Memory B cell (primary cell): ENCODE results near the gene RCOR2.

ENCODE experiments used
- ATAC-seq: fragments of 150-1000 bp; cut with Tn5 transposase; 2 replicates; pipeline ENCODE4 v1.10.0; 2021; ENCODE audit warnings: low read depth, mild to moderate bottlenecking, moderate library complexity
- DNase-seq, 2 donors: peaks; one replicate each; pipeline ENCODE4 v3.0.0; 2022; ENCODE audit warnings: low spot score in 2 of 2
- H3K27ac Mint-ChIP-seq: one replicate; pipeline ENCODE4 v1.8.0; 2022; ENCODE audit warnings: mild to moderate bottlenecking, moderate library complexity, mixed read lengths
- H3K27me3 Mint-ChIP-seq: one replicate; pipeline ENCODE4 v1.8.0; 2022; ENCODE audit warnings: mixed read lengths
- H3K36me3 Mint-ChIP-seq: one replicate; pipeline ENCODE4 v1.8.0; 2022; ENCODE audit warnings: mild to moderate bottlenecking, mixed read lengths
- H3K4me1 Mint-ChIP-seq: one replicate; pipeline ENCODE4 v1.8.0; 2022; ENCODE audit warnings: mixed read lengths
- H3K4me3 Mint-ChIP-seq: one replicate; pipeline ENCODE4 v1.8.0; 2022; ENCODE audit warnings: mild to moderate bottlenecking, moderate library complexity, mixed read lengths
- H3K9me3 Mint-ChIP-seq: one replicate; pipeline ENCODE4 v1.8.0; 2022; ENCODE audit warnings: mixed read lengths

Gene RCOR2

GRCh38 chr11:63917692-63918506 is 935 bp upstream of the RCOR2 start:
- H3K27ac Mint-ChIP-seq, result no peak overlapping the region
- H3K27me3 Mint-ChIP-seq, result peaks cover 3% of the 10 kb centered on the region
- no peaks in the 10 kb centered on the region for H3K9me3 Mint-ChIP-seq
- peak overlapping the region; percentile 87 for H3K4me3 Mint-ChIP-seq
- no peaks in the 10 kb centered on the region for H3K36me3 Mint-ChIP-seq
- peaks cover 11% of the 10 kb centered on the region for H3K4me1 Mint-ChIP-seq
- ATAC-seq (peak; percentile 35), DNase-seq (no peak)

GRCh38 chr11:63915961-63916836 is 765 bp downstream of the RCOR2 start:
- Mint-ChIP-seq H3K4me1 (peaks cover 11% of the 10 kb centered on the region), H3K27ac (no peak overlapping the region), H3K9me3 (no peaks in the 10 kb centered on the region), H3K27me3 (peaks cover 2% of the 10 kb centered on the region), H3K36me3 (no peaks in the 10 kb centered on the region), H3K4me3 (peak overlapping the region; percentile 88)
- DNase-seq (no peak), ATAC-seq (peak; percentile 27)

- DNase-seq (no peak), ATAC-seq (no peak)
- Mint-ChIP-seq H3K27me3 (peaks cover 2% of the 10 kb centered on the region), H3K9me3 (no peaks in the 10 kb centered on the region), H3K36me3 (peaks cover 4% of the 10 kb centered on the region), H3K4me3 (peak overlapping the region; percentile 56), H3K4me1 (peaks cover 11% of the 10 kb centered on the region), H3K27ac (no peak overlapping the region)
These were observed 1.9 kb downstream of the RCOR2 start for GRCh38 chr11:63914896-63915691.

GRCh38 chr11:63913866-63914830 is 2.8 kb downstream of the RCOR2 start:
- H3K4me1 Mint-ChIP-seq, result peaks cover 11% of the 10 kb centered on the region
- H3K4me3 Mint-ChIP-seq, result no peak overlapping the region
- H3K9me3 Mint-ChIP-seq, result no peaks in the 10 kb centered on the region
- H3K27ac Mint-ChIP-seq, result no peak overlapping the region
- H3K27me3 Mint-ChIP-seq, result peaks cover 2% of the 10 kb centered on the region
- H3K36me3 Mint-ChIP-seq, result peaks cover 5% of the 10 kb centered on the region
- DNase-seq (no peak), ATAC-seq (no peak)

- peaks cover 2% of the 10 kb centered on the region for H3K27me3 Mint-ChIP-seq
- peaks cover 5% of the 10 kb centered on the region for H3K36me3 Mint-ChIP-seq
- H3K4me3 Mint-ChIP-seq, result no peak overlapping the region
- H3K9me3 Mint-ChIP-seq, result no peaks in the 10 kb centered on the region
- no peak for DNase-seq
- H3K27ac Mint-ChIP-seq, result no peak overlapping the region
- peaks cover 5% of the 10 kb centered on the region for H3K4me1 Mint-ChIP-seq
- ATAC-seq, result no peak
These were observed 4.3 kb downstream of the RCOR2 start for GRCh38 chr11:63912678-63913077.

GRCh38 chr11:63911876-63912275 is 5.1 kb downstream of the RCOR2 start:
- H3K9me3 Mint-ChIP-seq, result no peaks in the 10 kb centered on the region
- no peak overlapping the region for H3K27ac Mint-ChIP-seq
- peaks cover 2% of the 10 kb centered on the region for H3K27me3 Mint-ChIP-seq
- no peak overlapping the region for H3K4me3 Mint-ChIP-seq
- H3K4me1 Mint-ChIP-seq, result peaks cover 3% of the 10 kb centered on the region
- H3K36me3 Mint-ChIP-seq, result peaks cover 8% of the 10 kb centered on the region
- DNase-seq, result no peak
- ATAC-seq, result no peak

GRCh38 chr11:63911440-63911839 is 5.5 kb downstream of the RCOR2 start:
- DNase-seq (no peak), ATAC-seq (no peak)
- Mint-ChIP-seq H3K36me3 (peaks cover 11% of the 10 kb centered on the region), H3K27ac (no peak overlapping the region), H3K4me3 (no peak overlapping the region), H3K4me1 (peaks cover 3% of the 10 kb centered on the region), H3K27me3 (peaks cover 2% of the 10 kb centered on the region), H3K9me3 (no peaks in the 10 kb centered on the region)

GRCh38 chr11:63910675-63911074 is 6.3 kb downstream of the RCOR2 start:
- Mint-ChIP-seq H3K4me1 (no peaks in the 10 kb centered on the region), H3K36me3 (peaks cover 16% of the 10 kb centered on the region), H3K27ac (no peak overlapping the region), H3K4me3 (no peak overlapping the region), H3K27me3 (peaks cover 2% of the 10 kb centered on the region), H3K9me3 (no peaks in the 10 kb centered on the region)
- DNase-seq (no peak), ATAC-seq (no peak)

GRCh38 chr11:63909591-63910506 is 7.1 kb downstream of the RCOR2 start:
- no peak overlapping the region for H3K27ac Mint-ChIP-seq
- ATAC-seq (no peak), DNase-seq (no peak)
- H3K4me3 Mint-ChIP-seq, result no peak overlapping the region
- H3K27me3 Mint-ChIP-seq, result no peaks in the 10 kb centered on the region
- H3K4me1 Mint-ChIP-seq, result no peaks in the 10 kb centered on the region
- H3K9me3 Mint-ChIP-seq, result no peaks in the 10 kb centered on the region
- H3K36me3 Mint-ChIP-seq, result peaks cover 21% of the 10 kb centered on the region

GRCh38 chr11:63908631-63909401 is 8.1 kb downstream of the RCOR2 start:
- Mint-ChIP-seq H3K4me3 (no peak overlapping the region), H3K27ac (no peak overlapping the region), H3K36me3 (peaks cover 28% of the 10 kb centered on the region), H3K9me3 (no peaks in the 10 kb centered on the region), H3K27me3 (no peaks in the 10 kb centered on the region), H3K4me1 (no peaks in the 10 kb centered on the region)
- DNase-seq (no peak), ATAC-seq (no peak)

GRCh38 chr11:63907808-63908530 is 9.0 kb downstream of the RCOR2 start:
- Mint-ChIP-seq H3K4me3 (no peak overlapping the region), H3K4me1 (no peaks in the 10 kb centered on the region), H3K27ac (no peak overlapping the region), H3K9me3 (no peaks in the 10 kb centered on the region), H3K27me3 (no peaks in the 10 kb centered on the region), H3K36me3 (peaks cover 34% of the 10 kb centered on the region)
- DNase-seq, result no peak
- ATAC-seq, result no peak
